Tibial nerve (tissue), 4 donors: ENCODE results near the gene XPNPEP2. TPM values are rescaled to one million over a fixed set of nuclear protein-coding genes. Genes with fewer than 3 reads are reported as not detected.

Experiments
- DNase-seq, 2 donors: peaks; one replicate each; pipeline ENCODE4 v3.0.0-alpha.2; 2019; ENCODE audit warnings: low spot score in 2 of 2
- H3K27ac ChIP-seq, 4 donors: fragments of 200-600 bp; sonication (generic) in 3 of 4; one replicate each; pipeline ENCODE4 v1.5.1; 2017 to 2019; ENCODE audit warnings: mild to moderate bottlenecking in 1 of 4
- H3K27me3 ChIP-seq, 2 donors: fragments of 200-600 bp; sonication (generic) in 1 of 2; one replicate each; pipeline versions ENCODE4 v1.5.1 to v1.6.0; 2017 to 2019
- H3K36me3 ChIP-seq, 3 donors: fragments of 200-600 bp; sonication (generic); one replicate each; pipeline ENCODE4 v1.5.1; 2018 to 2019
- H3K4me1 ChIP-seq, 4 donors: fragments of 200-600 bp; sonication (generic) in 3 of 4; one replicate each; pipeline ENCODE4 v1.5.1; 2017 to 2019
- H3K4me3 ChIP-seq, 4 donors: fragments of 200-600 bp; sonication (generic) in 3 of 4; one replicate each; pipeline ENCODE4 v1.5.1; 2017 to 2019; ENCODE audit warnings: mild to moderate bottlenecking in 1 of 4, moderate library complexity in 1 of 4
- H3K9me3 ChIP-seq, 4 donors: fragments of 200-600 bp; sonication (generic) in 3 of 4; one replicate each; pipeline ENCODE4 v1.5.1; 2017 to 2019
- EP300 ChIP-seq, 2 donors: sonication (generic); formaldehyde crosslinking; IDR thresholded peaks; one replicate each; pipeline ENCODE4 v1.6.1; 2017; ENCODE audit warnings: antibody characterized with exemption in 2 of 2, mild to moderate bottlenecking in 1 of 2
- POLR2A ChIP-seq, 2 donors: fragments of 450-650 bp; IDR thresholded peaks; one replicate each; pipeline ENCODE4 v1.6.1; 2017; ENCODE audit warnings: antibody characterized with exemption in 2 of 2, mild to moderate bottlenecking in 2 of 2, moderate library complexity in 2 of 2
- WGBS, 2 donors: methylation state at CpG; one replicate each; pipeline ENCODE4 v1.1.5; 2018; 5-methylcytosine and 5-hydroxymethylcytosine counted together
- total RNA-seq, 4 donors: library from RNA; depleted of rRNA; stranded (reverse); fragments of >200 nt; gene quantifications; one replicate each; pipeline ENCODE4 v1.1.0, GENCODE V29; 2016
- TF ChIP-seq, protein P1 (sequence below), 5 experiments: fragments of 200-600 bp in 3 of 5; fragments of 450-650 bp in 2 of 5; sonication (generic) in 3 of 5; IDR thresholded peaks; one replicate each; pipeline ENCODE4 v1.5.1; 2016 to 2019; ENCODE audit warnings: antibody characterized with exemption in 5 of 5, mild to moderate bottlenecking in 3 of 5, moderate library complexity in 2 of 5

XPNPEP2 gene
- total RNA-seq, 4 donors from 2014 or later = 0.87 to 10.0 (median 5.2) TPM

DNA sequence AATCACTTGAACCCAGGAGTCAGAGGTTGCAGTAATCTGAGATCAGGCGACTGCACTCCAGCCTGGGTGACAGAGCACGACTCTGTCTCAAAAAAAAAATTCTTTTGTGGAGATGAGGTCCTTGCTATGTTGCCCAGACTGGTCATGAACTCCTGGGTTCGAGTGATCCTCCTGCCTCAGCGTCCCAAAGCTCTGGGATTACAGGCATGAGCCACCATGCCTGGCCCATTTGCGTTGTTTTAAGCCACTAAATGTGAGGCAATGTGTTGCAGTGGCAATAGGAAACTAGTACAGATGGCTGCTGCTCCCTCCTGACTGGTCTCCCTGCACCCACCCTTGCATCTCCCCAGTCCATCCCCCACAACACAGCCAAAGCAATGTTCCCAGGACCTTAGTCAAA lies 44.0 kb upstream of the XPNPEP2 start:
- H3K4me1 ChIP-seq = no peaks in the 10 kb centered on the region
- H3K9me3 ChIP-seq = no peaks in the 10 kb centered on the region
- no peak overlapping the region for H3K27ac ChIP-seq
- no peak overlapping the region for H3K4me3 ChIP-seq
- no peaks in the 10 kb centered on the region for H3K36me3 ChIP-seq
- TF ChIP-seq POLR2A (IDR thresholded peaks at IDR 0.05) (no peak), EP300 (IDR thresholded peaks at IDR 0.05) (no peak)
- TF ChIP-seq, protein P1, sequence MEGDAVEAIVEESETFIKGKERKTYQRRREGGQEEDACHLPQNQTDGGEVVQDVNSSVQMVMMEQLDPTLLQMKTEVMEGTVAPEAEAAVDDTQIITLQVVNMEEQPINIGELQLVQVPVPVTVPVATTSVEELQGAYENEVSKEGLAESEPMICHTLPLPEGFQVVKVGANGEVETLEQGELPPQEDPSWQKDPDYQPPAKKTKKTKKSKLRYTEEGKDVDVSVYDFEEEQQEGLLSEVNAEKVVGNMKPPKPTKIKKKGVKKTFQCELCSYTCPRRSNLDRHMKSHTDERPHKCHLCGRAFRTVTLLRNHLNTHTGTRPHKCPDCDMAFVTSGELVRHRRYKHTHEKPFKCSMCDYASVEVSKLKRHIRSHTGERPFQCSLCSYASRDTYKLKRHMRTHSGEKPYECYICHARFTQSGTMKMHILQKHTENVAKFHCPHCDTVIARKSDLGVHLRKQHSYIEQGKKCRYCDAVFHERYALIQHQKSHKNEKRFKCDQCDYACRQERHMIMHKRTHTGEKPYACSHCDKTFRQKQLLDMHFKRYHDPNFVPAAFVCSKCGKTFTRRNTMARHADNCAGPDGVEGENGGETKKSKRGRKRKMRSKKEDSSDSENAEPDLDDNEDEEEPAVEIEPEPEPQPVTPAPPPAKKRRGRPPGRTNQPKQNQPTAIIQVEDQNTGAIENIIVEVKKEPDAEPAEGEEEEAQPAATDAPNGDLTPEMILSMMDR (IDR thresholded peaks at IDR 0.05) = no peak
- 81 to 100% methylated on average over 1 to 5 of the region's 5 CpGs for WGBS, 2 donors
- peaks cover 0 to 7% of the 10 kb centered on the region in 2 donors for H3K27me3 ChIP-seq
- DNase-seq = no peak

DNA sequence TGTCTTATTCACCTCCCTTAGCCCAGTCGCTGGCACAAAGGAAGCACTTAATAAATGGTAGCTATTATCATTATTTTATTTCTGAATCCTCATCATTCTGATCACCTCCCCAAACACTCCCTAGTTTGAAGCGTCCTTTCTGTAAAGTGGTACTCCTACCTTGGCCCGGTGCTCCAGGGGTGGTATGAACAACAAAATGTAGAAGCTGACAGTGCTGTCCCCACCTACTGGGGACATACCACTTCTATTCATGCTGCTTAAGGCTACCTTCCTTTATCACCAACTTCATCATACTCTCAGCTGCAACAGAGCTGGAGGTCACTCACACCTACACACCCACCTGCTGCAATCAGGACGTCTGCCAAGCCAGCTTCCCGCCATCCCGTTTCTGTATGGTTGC lies 43.2 kb upstream of the XPNPEP2 start:
- DNase-seq = no peak
- H3K36me3 ChIP-seq = no peaks in the 10 kb centered on the region
- no peaks in the 10 kb centered on the region for H3K9me3 ChIP-seq
- no peak overlapping the region for H3K4me3 ChIP-seq
- H3K27me3 ChIP-seq = peaks cover 0 to 7% of the 10 kb centered on the region in 2 donors
- WGBS, 2 donors = 81 to 87% methylated on average over 6 of the region's 6 CpGs
- no peaks in the 10 kb centered on the region for H3K4me1 ChIP-seq
- TF ChIP-seq, protein P1 (IDR thresholded peaks at IDR 0.05) = no peak
- H3K27ac ChIP-seq = no peak overlapping the region

DNA sequence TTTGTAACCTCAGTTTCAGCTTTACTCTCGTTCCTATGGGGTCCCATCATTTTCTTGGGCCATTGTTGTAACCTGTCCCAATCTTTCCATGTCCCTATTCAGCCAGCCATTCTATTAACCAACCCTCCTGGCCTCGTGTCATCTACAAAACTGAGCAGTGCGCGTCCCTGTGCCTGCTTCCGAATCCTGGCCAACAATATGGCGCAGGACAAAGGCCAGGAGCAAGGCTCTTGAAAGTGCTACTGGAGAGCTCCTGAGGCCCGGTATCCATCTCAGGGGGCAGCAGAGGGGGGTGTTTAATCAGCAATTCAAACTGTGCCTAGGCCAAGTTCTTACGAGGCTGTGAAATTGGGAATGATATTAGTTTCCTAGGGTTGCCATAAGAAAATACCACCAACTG lies 42.8 kb upstream of the XPNPEP2 start:
- Histone ChIP-seq H3K4me3 (no peak overlapping the region), H3K27me3 (peaks cover 0 to 7% of the 10 kb centered on the region in 2 donors), H3K4me1 (no peaks in the 10 kb centered on the region), H3K27ac (no peak overlapping the region), H3K36me3 (no peaks in the 10 kb centered on the region), H3K9me3 (no peaks in the 10 kb centered on the region)
- no peak for DNase-seq
- WGBS, 2 donors = 83% methylated on average over 4 to 8 of the region's 8 CpGs
- TF ChIP-seq EP300 (IDR thresholded peaks at IDR 0.05) = no peak
- TF ChIP-seq POLR2A (IDR thresholded peaks at IDR 0.05) = no peak
- TF ChIP-seq, protein P1 (IDR thresholded peaks at IDR 0.05) = no peak

DNA sequence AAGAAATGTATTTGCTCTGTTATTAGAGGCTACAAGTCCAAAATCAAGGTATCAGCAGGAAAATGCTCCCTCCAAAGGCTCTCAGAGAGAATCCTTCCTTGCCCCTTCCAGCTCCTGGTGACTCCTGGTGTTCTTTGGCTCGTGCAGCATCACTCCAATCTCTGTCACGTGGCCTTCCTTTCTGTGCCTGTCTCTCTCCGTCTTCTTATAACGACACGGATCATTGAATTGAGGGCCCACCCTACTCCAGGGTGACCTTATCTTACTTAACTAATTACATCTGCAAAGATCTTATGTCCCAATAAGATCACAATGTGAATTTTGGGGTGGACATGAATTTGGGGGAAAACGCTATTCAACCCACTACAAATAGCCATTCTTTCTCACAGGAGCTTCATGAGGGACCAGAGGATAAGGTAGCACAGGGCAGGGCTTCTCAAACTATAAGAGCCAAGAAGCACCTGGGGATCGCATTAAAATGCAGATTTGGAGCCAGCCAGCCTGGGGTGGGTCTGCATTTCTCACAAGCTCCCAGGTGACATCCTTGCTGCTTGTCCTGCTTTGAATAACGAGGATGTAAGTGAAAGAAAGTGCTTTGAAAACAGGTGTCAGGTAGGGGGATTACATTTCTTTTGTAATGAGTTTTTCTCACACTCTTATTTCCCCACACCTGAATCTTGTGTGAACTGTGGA lies 42.2 kb upstream of the XPNPEP2 start:
- 50 to 57% methylated on average over 5 to 8 of the region's 8 CpGs for whole genome bisulfite sequencing, 2 donors
- Histone ChIP-seq H3K27me3 (peaks cover 0 to 7% of the 10 kb centered on the region in 2 donors), H3K4me1 (no peaks in the 10 kb centered on the region), H3K4me3 (no peak overlapping the region), H3K9me3 (no peaks in the 10 kb centered on the region), H3K27ac (no peak overlapping the region), H3K36me3 (no peaks in the 10 kb centered on the region)
- TF ChIP-seq POLR2A (IDR thresholded peaks at IDR 0.05) = no peak
- TF ChIP-seq, protein P1 (IDR thresholded peaks at IDR 0.05) = no peak
- no peak for DNase-seq

DNA sequence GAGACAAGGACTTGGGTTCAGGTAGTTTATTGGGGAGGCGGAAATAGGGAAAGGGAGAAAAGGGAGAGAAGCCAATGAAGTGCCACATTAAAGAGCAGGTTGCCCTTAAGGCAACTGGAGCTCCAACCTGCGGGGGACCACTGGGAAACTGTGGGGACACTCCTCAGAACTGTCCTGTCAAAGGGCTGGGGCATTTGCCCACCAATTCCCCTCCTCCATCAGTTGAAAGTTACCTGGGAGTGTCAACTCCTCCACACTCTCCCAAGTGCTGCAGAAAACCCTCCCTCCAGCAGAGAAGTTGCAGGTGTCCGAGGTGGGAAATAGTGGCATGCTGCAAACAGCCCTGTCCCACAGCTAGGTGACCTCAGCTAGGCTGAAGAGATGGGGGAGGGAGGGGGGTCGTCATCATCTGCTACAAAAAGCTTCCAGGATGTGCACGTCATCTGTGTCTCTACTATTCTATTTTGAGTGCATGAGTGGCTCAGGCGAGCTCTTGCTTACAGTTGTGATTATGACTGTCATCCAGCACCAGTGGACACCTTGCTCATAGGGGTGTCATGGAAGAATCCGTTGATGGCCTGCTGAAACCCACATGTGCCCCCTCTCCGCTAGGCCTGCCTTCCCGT lies 41.5 kb upstream of the XPNPEP2 start:
- 71 to 78% methylated on average over 9 of the region's 9 CpGs for WGBS, 2 donors
- Histone ChIP-seq H3K27ac (no peak overlapping the region), H3K36me3 (no peaks in the 10 kb centered on the region), H3K27me3 (peaks cover 0 to 7% of the 10 kb centered on the region in 2 donors), H3K9me3 (no peaks in the 10 kb centered on the region), H3K4me1 (no peaks in the 10 kb centered on the region), H3K4me3 (no peak overlapping the region)
- TF ChIP-seq EP300 (IDR thresholded peaks at IDR 0.05) = no peak
- no peak for TF ChIP-seq POLR2A (IDR thresholded peaks at IDR 0.05)
- TF ChIP-seq, protein P1 (IDR thresholded peaks at IDR 0.05) = no peak
- DNase-seq = no peak
